Activated CD4-positive, CD25-positive, alpha-beta regulatory T cell (primary cell): ENCODE results near the gene UBASH3A.

Experiments used
- DNase-seq, 4 experiments: peaks; one replicate each; lab custom pipeline; 2025; lab: John Stamatoyannopoulos, UW

UBASH3A gene

DNA sequence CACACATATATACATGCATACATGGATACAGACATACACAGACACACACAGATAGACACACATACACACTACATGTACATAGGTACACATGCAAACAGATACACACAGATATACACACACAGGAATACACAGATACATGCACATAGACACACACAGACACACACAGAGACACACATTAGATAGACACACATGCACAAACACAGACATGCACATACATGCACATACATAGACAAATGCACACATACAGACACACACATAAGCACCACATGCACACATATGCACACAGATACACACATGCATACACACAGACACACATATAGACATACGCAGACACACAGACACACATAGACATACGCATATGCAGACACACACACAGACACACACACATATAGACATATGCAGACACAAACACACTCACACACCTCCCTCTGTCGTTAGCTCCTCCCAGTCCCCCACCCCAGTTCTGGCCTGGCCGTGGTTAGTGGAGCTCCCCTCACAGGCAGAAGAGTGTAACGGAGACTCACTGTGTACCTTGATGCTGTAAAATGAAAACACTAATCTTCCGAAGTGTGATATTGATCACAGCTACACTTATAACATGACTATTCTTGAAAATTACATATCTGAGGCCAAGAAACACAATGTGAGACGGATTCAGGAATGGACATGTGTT, 7.6 kb downstream of the UBASH3A start:
- no peak for DNase-seq

DNA sequence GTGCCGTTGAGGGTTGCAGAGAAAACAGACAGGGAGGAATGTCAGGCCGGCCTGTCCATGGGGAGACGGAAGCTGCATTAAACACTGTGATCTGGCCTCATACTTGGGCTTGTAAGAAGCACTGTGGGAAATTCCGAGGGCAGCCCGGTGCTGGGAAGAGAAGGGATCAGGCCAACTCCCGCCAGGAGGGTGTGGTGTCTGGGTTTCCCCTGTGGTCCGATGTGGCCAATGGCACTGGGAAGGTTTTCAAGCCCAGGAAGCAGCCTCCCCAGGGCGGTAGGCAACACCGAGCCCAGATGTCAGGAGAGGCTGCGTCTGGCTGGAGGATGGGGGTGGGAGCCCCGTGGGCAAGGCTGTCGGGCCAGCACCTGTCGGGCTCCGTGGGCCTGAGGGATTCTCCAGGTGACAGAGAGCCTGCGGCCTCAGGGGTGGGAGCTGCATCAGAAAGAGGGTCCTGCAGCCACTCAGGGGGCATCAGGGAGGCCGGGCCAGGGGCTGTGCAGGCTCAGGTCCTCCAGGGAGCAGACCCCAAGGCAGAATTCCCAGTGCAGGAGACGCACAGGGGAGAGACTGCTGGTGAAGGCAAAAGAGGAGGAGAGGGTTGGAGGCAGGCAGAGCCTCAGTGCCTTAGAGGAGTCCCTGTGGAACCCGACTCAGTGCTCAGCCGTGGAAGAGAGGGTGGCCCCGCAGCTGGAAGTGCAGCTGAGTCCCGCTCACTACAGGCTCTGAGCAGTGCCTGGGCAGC, 8.4 kb downstream of the UBASH3A start:
- no peak for DNase-seq

DNA sequence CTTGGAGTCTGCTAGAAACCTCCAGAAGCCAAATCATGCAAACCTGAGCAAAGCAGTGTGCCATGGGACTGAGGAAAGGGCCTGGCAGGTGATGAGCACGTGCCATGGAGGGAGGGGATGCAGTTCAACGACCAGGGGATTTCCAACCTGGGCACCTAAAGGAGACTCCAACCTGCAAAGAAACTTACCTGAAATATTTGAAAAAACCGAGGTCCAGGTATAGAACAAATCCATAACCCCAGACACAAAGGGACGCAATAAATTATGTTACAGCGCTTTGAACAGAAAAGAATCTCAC, 8.9 kb downstream of the UBASH3A start:
- no peak for DNase-seq

DNA sequence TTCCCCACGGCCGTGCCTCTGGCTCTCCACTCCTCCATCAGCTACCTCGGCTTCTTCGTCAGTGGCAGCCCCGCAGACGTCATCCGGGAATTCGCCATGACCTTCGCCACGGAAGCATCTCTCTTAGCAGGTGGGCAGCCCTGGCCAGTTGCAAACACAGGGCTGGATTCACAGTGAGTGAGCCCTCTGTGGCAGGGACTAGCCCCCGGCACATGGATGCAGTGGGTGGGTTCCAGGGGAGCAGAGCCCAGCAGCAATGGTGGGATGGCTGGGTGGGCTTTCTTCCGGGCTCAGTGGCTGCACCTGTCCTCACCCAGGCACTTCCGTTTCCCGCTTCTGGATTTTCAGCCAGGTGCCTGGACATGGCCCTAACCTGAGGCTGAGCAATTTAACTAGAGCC, 9.4 kb downstream of the UBASH3A start:
- DNase-seq: no peak

DNA sequence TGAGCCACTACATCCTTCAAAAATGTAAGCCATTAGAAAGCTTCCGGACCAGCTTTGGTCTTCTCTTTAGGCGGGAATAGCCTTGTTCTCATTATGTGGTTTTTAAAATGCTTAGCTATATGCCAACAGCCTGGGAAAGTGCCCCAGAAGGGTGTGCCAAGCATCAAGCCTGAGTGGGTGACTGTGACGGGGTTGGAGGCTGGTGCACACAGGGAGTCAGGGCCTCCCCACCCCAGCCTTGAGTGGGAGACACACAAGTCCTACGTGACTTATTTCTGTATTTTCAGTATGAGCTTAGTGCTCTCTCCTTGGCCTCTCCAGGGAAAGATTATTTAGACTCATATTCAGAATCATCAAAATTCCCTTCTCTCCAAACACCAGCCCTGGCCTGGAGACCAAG, 9.8 kb downstream of the UBASH3A start:
- DNase-seq: no peak

DNA sequence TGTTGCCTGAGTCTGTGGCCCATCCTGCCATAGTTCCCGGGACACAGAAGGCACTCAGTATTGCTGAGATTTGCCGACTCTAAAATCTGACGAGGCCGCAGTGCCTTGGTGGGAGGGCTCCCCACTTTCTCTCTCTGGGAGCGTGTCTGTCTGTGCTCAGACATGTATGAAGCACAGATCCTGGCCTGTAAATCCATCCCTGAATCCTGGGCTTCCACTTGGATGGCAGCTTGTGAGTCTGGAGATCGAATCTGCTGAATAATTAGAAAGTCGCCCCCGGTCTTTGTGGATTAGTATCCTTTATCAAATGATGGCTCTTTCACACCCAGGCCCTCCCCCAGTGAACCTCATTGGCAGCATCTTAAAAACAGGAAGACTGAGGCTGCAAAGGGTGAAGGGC, 10.4 kb downstream of the UBASH3A start:
- DNase-seq: no peak

DNA sequence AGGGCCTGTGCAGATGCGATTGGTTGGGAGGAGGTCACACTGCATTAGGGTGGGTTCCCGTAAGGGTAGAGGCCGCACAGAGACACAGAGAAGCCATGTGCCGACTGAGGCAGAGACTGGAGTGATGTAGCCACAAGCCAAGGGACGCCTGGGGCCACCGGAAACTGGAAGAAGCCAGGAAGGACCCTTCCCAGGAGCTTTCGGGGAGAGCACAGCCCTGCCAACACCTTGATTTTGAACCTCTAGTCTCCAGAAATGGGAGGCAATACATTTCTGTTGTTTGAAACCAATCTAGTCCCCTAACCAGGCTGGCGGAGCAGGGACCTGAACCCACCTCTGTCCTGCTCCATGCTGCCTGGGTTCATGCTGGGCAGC, 10.8 kb downstream of the UBASH3A start:
- DNase-seq: no peak

DNA sequence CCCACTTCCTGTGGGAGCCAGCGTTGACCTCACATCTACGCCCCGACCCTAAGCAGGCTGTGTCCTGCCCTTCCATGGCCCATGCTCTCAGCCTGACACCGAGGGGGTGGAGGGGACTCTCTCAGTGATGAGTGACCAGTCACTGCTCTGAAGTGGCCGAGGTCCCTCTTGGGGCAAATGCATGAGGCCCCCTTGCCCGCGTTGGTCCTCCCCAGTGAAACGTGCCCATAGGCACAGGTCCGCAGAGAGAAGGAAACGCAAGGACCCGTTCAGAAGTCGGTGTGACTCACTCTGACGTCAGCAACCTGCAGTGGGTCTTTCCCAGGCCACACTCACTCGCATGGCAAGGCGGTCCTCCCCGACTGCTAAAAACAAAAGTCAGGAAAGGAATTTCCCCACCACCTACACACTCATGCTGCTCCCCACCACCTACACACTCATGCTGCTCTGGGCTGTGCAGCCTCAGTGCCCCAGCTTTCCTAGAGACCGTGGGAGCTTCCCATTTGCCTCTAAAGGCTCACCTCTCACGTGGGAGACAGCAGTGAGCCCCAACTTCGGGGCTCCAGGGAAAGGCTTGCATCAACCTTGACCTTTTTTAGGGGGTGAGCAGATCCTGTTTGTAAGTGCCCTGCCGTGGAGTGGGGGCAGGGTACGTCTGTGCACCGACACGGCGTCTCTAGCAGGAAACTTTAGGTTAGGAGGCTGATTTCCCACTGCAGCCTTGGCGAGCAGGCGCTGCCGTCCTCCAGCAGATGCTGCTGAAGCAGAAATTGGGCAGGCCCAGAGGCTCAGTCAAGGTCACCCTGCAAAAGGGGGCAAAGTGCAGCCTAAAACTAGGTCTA, 11.4 kb downstream of the UBASH3A start:
- peak; percentile 67 to 83 (median 74) for DNase-seq

DNA sequence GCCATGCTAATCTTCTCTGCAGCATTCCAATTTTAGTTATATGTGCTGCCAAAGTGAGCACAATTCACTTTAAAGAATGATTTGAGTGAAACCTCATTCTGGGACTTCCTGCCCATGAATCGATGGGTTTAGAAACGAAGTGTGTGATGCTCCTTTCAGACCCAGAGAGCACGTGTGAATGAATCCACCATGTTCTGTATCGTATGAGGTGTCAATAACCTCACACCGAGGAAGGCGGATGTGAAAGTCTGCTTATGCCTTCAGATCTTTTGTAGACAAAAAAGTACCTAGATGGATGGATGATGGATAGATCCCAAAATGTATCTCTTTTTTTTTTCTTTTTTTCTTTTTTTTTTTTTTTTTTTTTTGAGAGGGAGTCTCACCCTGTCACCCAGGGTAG, 13.8 kb downstream of the UBASH3A start:
- DNase-seq: no peak

DNA sequence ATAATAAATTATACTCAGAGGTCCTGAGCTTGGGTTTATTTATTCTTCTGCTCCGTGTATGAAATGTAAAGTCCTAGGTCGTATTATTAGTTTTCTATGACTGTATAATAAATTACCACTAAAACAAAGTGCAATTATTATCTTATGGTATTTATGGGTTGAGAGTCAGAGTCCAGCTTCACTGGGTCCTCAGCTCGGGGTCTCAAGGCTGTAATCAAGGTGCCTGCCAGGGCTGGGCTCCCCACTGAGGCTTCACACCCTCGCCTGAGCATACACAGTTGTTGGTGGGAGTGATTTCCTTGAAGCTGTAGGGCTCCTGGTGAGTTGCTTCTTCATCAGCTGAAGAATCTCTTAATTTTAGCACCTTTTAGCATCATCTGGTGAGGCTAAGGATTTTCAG, 15.2 kb downstream of the UBASH3A start:
- DNase-seq: no peak

DNA sequence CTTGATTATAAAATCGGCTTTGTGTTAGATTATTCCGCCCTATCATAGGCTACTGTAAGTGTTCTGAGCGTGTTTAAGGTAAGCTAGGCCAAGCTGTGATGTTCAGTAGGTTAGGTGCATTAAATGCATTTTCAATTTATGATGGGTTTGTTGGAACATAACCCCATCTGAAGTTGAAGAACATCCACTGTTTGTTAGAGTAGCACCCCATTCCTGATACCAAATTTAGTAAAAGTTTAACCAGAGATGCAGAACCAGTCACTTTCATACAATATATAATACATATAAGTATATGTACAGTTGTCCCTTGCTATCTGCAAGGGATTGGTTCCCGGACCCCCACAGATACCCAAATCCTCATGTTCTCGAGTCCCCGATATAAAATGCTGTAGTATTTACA, 16.1 kb downstream of the UBASH3A start:
- DNase-seq: no peak

DNA sequence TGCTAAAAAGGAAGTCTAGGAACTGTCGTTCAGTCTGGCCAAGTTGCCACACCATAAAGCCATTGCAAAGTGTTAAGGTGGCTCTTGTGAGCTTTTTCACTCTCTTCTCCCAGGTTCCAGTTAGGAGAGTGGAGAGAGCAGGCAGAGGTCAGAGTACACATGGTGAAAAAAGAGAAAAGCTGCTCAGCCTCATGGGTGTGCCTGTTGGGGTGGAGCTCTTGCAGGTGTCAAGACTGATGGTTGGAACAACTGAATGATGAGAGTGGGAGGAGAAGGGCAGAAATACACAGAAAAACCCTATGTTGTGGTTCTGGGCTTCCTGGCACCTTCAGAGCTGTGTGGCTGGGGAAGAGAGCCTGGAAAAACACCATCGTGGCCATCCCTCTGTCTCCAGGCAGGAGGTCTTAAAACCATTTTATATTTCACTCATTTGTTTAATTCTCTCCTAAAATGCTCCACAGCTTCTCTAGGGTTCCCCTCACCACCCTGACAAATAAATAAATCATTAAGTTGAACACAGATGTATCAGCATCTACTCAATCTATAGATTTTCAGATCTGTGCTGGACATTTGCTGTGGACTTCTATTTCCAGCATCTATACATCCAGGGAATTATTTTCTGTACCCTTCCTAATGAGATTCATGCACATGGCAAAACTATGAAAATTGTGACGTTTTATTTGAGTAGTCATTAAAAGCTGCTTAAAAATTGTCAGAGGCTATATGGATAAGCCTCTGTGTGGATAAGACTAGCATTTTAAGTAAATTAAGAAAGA, 17.5 kb downstream of the UBASH3A start:
- no peak for DNase-seq

DNA sequence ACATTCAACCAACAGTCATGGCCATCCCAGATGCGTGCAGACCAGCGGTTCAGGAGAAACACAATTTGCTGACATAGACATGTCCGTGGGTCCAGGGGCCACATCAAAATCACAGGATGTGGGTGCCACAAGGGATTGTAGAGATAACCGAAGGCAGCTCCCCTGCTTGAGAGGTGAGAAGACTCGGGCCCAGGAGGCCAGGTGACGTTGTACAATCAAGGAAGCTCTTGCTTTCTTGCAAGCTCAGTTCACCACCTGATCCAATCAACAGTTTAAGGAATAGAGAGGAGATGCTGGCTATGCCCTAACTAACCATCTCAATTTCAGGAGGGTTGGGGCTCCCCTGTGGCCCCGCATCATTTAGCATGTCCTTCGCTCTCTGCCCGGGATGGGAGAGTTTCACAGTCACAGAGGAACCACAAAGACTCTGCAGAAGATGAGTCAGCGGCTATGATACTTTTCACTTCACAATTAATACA, 19.5 kb downstream of the UBASH3A start:
- peak in 1 of 4 experiments; percentile 25 for DNase-seq

DNA sequence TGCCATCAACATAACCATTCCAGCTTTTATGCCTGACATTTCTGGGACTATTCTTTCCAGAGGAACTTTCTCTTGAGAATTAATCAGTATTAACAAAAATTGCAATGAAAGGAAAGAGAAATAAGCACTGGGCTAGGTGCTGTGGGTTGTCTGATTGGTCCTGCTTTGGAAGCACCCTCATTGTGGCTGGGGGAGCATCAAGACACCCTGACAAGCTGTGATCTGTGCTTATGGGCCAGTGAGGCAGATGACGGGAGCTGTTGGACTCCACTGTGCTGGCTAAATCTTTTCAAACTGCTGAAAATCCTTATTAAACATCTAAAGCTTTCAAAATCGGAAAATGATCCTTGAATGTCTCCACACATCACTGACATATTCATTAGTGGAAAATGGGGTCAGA, 20.0 kb downstream of the UBASH3A start:
- DNase-seq: no peak

DNA sequence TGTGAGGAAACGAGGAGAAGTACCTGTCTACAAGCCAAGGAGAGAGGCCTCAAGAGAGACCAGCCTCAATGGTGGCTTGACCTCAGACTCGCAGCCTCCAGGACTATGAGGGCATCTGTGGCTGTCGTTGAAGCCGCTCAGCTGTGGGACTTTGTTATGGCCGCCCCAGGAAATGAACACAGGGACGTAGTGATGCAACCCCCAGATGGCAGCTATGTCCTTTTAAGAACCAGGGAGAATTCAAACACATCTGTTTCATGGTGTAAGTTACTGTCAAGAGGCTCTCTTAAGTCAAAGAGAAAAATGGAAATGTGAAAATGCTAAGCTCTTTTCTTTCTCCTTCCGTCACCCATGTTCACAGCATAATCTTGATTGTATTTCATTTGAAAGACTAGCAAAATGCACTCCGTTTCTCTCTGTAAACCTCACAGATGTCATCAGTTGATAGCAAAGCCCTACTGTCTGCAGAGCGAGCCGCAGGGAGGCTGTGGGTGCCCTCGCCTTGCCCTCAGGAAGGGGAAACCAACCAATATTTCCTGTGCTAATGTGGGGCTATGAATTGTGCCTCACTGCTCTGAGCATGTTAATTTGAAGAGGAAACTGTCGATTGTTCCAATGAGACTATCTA, 21.3 kb downstream of the UBASH3A start:
- peak in 2 of 4 experiments; percentile 59 to 60 for DNase-seq

DNA sequence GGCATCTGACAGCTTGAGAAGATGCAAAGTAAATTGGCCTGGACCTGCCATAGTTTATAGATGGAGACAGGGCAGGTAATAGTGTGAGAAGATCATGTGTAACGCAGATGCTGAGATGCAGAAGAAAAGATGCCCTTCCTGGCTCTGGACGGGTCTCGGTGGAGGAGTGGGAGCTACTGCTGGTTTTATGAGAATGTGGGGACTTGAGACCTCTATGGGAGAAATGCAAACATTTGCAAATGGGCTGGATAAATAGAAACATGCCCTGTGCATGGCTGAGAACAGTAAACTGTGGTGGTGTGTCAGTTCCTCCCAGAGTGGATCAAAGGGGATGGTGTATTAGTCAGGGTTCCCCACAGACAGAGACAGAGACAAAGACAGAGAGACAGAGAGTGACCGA, 21.9 kb downstream of the UBASH3A start:
- no peak for DNase-seq

DNA sequence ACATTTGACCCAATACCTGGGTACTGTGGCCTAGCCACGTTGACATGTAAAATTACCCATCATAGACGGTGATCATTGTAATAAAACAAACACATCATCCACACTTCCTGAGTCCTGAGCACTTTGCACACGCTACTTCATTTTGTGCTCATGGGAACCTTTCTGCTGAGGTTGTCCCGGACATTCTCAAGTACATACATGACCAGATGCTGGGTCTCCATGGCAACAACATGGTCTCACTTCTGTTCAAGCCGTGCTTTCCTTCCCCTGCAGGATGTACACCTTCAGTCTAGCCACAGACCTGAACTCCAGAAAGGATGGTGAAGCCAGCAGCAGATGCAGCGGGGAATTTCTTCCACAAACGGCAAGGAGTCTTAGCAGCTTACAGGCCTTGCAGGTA, 22.7 kb downstream of the UBASH3A start:
- no peak for DNase-seq

DNA sequence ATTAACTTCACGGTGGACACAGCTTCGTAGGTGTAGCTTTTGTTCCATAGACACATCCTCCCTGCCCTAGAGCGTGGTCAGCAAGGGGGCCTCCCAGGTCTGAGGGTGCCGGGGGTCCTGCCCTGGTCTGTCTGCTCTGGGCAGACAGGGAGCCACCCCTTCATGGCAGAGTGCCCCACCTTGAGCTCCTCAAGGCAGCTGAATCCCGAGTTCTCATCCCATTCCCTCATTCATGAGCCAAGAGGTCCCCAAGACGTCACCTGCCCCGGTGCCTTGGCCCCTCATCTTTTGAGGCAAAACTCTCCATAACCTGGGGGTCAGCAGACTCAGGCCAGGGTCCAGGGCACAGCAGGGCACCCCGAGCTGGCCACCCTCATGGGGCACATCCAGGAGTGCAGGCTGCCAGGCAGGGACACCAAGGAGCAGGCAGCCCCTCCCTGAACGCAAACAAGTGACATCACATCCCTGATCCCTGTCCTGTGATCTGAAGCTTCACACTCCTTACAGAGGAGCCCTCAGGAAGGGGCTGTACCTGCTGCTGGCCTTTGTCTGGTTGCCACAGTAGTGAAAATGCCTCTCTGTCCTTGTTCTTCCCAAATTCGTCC, 23.3 kb downstream of the UBASH3A start:
- no peak for DNase-seq

DNA sequence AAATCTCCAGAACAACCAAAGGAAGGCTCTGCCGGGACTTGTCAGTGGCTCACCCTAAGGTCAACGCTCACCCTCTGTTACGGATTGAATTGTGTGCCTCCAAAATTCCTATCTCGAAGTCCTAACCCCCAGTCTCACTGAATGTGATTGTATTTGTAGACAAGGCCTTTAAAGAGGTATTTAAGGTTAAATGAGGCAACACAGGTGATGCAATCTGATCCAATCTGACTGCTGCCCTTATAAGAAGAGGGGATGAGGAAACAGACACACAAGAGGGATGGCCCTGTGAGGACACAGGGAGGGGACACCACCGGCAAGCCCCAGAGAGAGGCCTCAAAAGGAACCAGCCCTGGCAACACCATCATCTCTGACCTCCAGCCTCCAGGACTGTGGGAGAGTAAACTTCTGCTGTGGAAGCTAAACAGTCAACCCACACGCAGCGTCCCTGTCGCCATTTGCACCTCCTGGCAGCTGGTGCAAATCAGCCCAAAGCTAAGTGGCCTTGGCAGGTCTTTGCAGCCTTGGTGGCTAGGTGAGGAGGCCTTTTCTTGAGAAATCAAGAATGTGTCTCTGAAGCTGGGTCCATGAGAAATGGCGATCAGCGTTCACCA, 24.2 kb downstream of the UBASH3A start:
- DNase-seq: no peak

DNA sequence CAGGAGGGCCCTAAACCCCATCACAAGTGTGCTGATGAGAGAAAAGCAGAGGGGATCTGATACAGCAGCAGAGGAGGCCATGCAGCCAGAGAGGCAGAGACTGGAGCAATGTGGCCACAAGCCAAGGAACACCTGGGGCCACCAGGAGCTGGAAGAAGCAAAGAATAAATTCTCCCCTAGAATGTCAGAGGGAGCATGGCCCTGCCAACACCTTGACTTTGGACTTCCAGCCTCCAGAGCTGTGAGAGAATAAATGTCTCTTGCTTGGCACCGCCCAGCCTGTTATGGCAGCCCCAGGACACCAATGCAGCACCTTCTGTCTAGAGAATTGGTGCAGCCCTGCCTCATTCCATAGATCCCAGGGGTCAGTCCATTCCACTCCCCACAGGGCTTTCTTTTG, 25.3 kb downstream of the UBASH3A start:
- DNase-seq: no peak

DNA sequence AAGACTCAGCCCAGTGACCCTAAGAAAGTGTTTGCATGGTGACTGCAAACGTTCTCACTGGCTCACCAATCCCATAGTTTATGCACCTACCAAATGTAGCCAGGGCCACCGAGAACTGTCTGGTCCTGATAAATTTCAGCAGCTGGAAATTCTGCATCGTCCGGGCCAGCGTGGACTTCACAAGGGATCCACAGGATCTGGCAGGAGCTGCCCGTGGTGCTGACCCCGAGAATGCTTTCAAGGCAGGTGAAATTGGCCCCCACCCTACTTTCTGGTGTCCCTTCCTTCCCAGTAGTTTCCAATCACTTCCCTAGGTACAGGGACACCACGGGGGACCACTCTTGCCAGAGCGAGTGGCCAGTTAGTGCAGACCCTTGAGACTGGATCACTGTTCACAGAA, 26.2 kb downstream of the UBASH3A start:
- no peak for DNase-seq
